GM21447 (cell line): ENCODE results near the gene CA10.

Experiments
- ATAC-seq: cut with Tn5 transposase; IDR thresholded peaks from one replicate; pipeline ENCODE4 v1.9.1; 2021; ENCODE audit not compliant: unreplicated experiment

CA10 gene

GRCh38 chr17:51734462-51734861, 424.1 kb downstream of the CA10 start:
- no peak for ATAC-seq

- no peak for ATAC-seq
These were observed 425.3 kb downstream of the CA10 start for GRCh38 chr17:51733166-51733565.

GRCh38 chr17:51731941-51732722, 426.4 kb downstream of the CA10 start:
- ATAC-seq: no peak

- ATAC-seq: no peak
These were observed 428.0 kb downstream of the CA10 start for GRCh38 chr17:51730303-51731050.

GRCh38 chr17:51725185-51725584, 433.3 kb downstream of the CA10 start:
- ATAC-seq: peak; percentile 66

GRCh38 chr17:51724043-51724580, 434.4 kb downstream of the CA10 start:
- no peak for ATAC-seq

- ATAC-seq: no peak
These were observed 435.5 kb downstream of the CA10 start for GRCh38 chr17:51722994-51723393.

- ATAC-seq: no peak
These were observed 436.8 kb downstream of the CA10 start for GRCh38 chr17:51721730-51722129.

GRCh38 chr17:51720439-51720838, 438.1 kb downstream of the CA10 start:
- ATAC-seq: no peak

GRCh38 chr17:51718983-51719382, 439.5 kb downstream of the CA10 start:
- ATAC-seq: no peak

- ATAC-seq: no peak
These were observed 446.9 kb downstream of the CA10 start for GRCh38 chr17:51711581-51711980.

- no peak for ATAC-seq
These were observed 447.9 kb downstream of the CA10 start for GRCh38 chr17:51710634-51710979.

GRCh38 chr17:51709694-51710633, 448.6 kb downstream of the CA10 start:
- ATAC-seq: no peak

GRCh38 chr17:51707216-51707615, 451.3 kb downstream of the CA10 start:
- ATAC-seq: no peak

GRCh38 chr17:51706093-51706492, 452.4 kb downstream of the CA10 start:
- ATAC-seq: no peak

GRCh38 chr17:51703361-51704341, 454.9 kb downstream of the CA10 start:
- ATAC-seq: no peak

- no peak for ATAC-seq
These were observed 455.6 kb downstream of the CA10 start for GRCh38 chr17:51702963-51703360.

- no peak for ATAC-seq
These were observed 457.0 kb downstream of the CA10 start for GRCh38 chr17:51701501-51701900.

GRCh38 chr17:51700011-51700760, 458.3 kb downstream of the CA10 start:
- ATAC-seq: no peak
